Smooth muscle cell (in vitro differentiated cells): ENCODE measurements around the gene SPATA16. TPM values are rescaled to one million over a fixed set of nuclear protein-coding genes. Genes with fewer than 3 reads are reported as not detected.

Experiments
- DNase-seq: peaks from one replicate; lab custom pipeline; 2025; ENCODE audit not compliant: unreplicated experiment; lab: John Stamatoyannopoulos, UW
- H2AFZ ChIP-seq: fragments of 200-600 bp; sonication (generic); 2 replicates; pipeline ENCODE4 v1.6.0; 2016; ENCODE audit warnings: antibody characterized with exemption, low read depth, mild to moderate bottlenecking
- H3F3A ChIP-seq: fragments of 200-600 bp; sonication (generic); 2 replicates; pipeline ENCODE4 v1.6.0; 2017; ENCODE audit warnings: antibody characterized with exemption, low read depth
- H3K27ac ChIP-seq: fragments of 200-600 bp; sonication (generic); 2 replicates; pipeline ENCODE4 v1.5.1; 2016; ENCODE audit warnings: low read depth, mild to moderate bottlenecking
- H3K27me3 ChIP-seq: fragments of 200-600 bp; sonication (generic); 2 replicates; pipeline ENCODE4 v1.6.1; 2016; ENCODE audit warnings: low read depth, mild to moderate bottlenecking
- H3K36me3 ChIP-seq: fragments of 200-600 bp; sonication (generic); 2 replicates; pipeline ENCODE4 v1.5.1; 2016; ENCODE audit warnings: low read depth
- H3K4me1 ChIP-seq: fragments of 200-600 bp; sonication (generic); 2 replicates; pipeline ENCODE4 v1.5.1; 2016; ENCODE audit warnings: low read depth
- H3K4me2 ChIP-seq: fragments of 200-600 bp; sonication (generic); 2 replicates; pipeline ENCODE4 v1.6.0; 2016; ENCODE audit warnings: mild to moderate bottlenecking
- H3K4me3 ChIP-seq: fragments of 200-600 bp; sonication (generic); 2 replicates; pipeline ENCODE4 v1.5.1; 2016; ENCODE audit warnings: mild to moderate bottlenecking
- H3K79me2 ChIP-seq: fragments of 200-600 bp; sonication (generic); 2 replicates; pipeline ENCODE4 v1.6.0; 2016; ENCODE audit warnings: low read depth, mild to moderate bottlenecking
- H3K9ac ChIP-seq: fragments of 200-600 bp; sonication (generic); 2 replicates; pipeline ENCODE4 v1.6.0; 2016; ENCODE audit warnings: low read depth
- H3K9me3 ChIP-seq: fragments of 200-600 bp; sonication (generic); replicated peaks from 2 replicates; pipeline ENCODE4 v1.5.1; 2016; ENCODE audit warnings: low read depth
- H4K20me1 ChIP-seq: fragments of 200-600 bp; sonication (generic); 2 replicates; pipeline ENCODE4 v1.6.0; 2016; ENCODE audit warnings: low read depth
- WGBS: methylation state at CpG from one replicate; pipeline ENCODE4 v1.1.7; 2016; ENCODE audit warnings: low lambda C conversion rate; 5-methylcytosine and 5-hydroxymethylcytosine counted together
- polyA plus RNA-seq: library from polyadenylated mRNA; unstranded; fragments of >200 nt; fragmentation: Nextera tagmentation; extraction: Ambion mirVana; gene quantifications from 2 replicates; pipeline ENCODE4 v1.2.1, GENCODE V29; 2016
- total RNA-seq: library from RNA; depleted of rRNA; stranded (reverse); fragments of >200 nt; gene quantifications from 2 replicates; pipeline ENCODE4 v1.2.3, GENCODE V29; 2014
- TF ChIP-seq, protein P1 (sequence below): fragments of 200-600 bp; sonication (generic); IDR thresholded peaks from 2 replicates; pipeline ENCODE4 v1.5.1; 2017; ENCODE audit warnings: borderline replicate concordance, mild to moderate bottlenecking, antibody characterized with exemption; ENCODE audit not compliant: insufficient read depth, poor library complexity, severe bottlenecking

Gene SPATA16
- total and polyA plus RNA-seq, 2 experiments from 2014 or later: not detected

DNA sequence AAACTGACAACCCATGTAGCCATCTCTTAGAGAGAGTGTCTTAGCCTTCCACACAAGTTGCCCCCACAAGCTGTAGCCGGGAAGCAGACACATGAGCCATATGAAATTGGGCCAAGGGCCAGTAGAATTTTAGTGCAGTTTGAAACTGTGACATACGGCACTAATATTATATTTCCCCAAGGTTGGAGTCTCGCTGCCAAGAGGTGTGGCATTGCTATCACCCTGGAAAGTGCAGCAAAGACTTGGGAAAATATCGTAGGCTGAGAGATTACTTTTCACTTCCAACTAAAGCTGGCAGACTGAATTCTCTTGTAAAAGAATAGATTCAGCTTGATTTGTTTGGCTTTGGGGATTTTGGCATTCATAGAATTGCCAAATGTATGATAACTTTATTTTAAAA is 301.4 kb downstream of the SPATA16 start:
- Histone ChIP-seq H3K79me2 (no peaks in the 10 kb centered on the region), H4K20me1 (no peaks in the 10 kb centered on the region), H3K27me3 (no peaks in the 10 kb centered on the region), H3K9ac (no peak overlapping the region), H3F3A (no peaks in the 10 kb centered on the region), H3K27ac (no peak overlapping the region), H3K36me3 (no peaks in the 10 kb centered on the region), H2AFZ (no peak overlapping the region), H3K4me2 (no peak overlapping the region), H3K4me3 (no peak overlapping the region), H3K4me1 (no peaks in the 10 kb centered on the region), H3K9me3 (no peaks in the 10 kb centered on the region)
- WGBS: 80% methylated on average over 4 of the region's 4 CpGs
- DNase-seq: no peak
- TF ChIP-seq, protein P1, sequence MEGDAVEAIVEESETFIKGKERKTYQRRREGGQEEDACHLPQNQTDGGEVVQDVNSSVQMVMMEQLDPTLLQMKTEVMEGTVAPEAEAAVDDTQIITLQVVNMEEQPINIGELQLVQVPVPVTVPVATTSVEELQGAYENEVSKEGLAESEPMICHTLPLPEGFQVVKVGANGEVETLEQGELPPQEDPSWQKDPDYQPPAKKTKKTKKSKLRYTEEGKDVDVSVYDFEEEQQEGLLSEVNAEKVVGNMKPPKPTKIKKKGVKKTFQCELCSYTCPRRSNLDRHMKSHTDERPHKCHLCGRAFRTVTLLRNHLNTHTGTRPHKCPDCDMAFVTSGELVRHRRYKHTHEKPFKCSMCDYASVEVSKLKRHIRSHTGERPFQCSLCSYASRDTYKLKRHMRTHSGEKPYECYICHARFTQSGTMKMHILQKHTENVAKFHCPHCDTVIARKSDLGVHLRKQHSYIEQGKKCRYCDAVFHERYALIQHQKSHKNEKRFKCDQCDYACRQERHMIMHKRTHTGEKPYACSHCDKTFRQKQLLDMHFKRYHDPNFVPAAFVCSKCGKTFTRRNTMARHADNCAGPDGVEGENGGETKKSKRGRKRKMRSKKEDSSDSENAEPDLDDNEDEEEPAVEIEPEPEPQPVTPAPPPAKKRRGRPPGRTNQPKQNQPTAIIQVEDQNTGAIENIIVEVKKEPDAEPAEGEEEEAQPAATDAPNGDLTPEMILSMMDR: no peak
